AG04450 (cell line): ENCODE results near the gene GABPB1. TPM values are rescaled to one million over a fixed set of nuclear protein-coding genes. Genes with fewer than 3 reads are reported as not detected.

ENCODE experiments used
- CTCF ChIA-PET: fragments of 300-600, 350-600 bp; formaldehyde crosslinking; extraction: SDS; loops from one replicate; lab custom pipeline; 2022; ENCODE audit warnings: antibody characterized with exemption, inconsistent platforms; lab: Charles Lee
- POLR2A ChIA-PET: fragments of 350-600 bp; formaldehyde crosslinking; extraction: SDS; loops from one replicate; lab custom pipeline; 2021; ENCODE audit warnings: antibody characterized with exemption, inconsistent platforms; lab: Yijun Ruan, JAX
- DNase-seq: peaks from one replicate; pipeline ENCODE4 v3.0.0-alpha.2; 2011; ENCODE audit warnings: low read depth, low spot score
- H3K27ac ChIP-seq: one replicate; pipeline ENCODE4 v1.5.1; 2012; ENCODE audit warnings: low read depth, low read length, control low read depth
- H3K27me3 ChIP-seq: one replicate; pipeline ENCODE4 v1.6.0; 2012; ENCODE audit warnings: low read length; ENCODE audit not compliant: control insufficient read depth, insufficient read depth
- H3K4me3 ChIP-seq: 2 replicates; pipeline ENCODE4 v1.5.1; 2011; ENCODE audit warnings: mild to moderate bottlenecking, low read depth, low read length, control low read depth
- H3K9me3 ChIP-seq: 2 replicates; pipeline ENCODE4 v1.5.1; 2012; ENCODE audit warnings: low read length; ENCODE audit not compliant: control insufficient read depth, insufficient read depth
- CTCF ChIP-seq: IDR thresholded peaks from 2 replicates; pipeline ENCODE4 v1.5.1; 2011; ENCODE audit warnings: low read depth, low read length, control low read depth, inconsistent platforms
- polyA plus RNA-seq: library from polyadenylated mRNA; depleted of rRNA; stranded (reverse); fragments of >200 nt; gene quantifications from 2 replicates; pipeline ENCODE4 v1.2.3, GENCODE V29; 2011

Gene GABPB1
- polyA plus RNA-seq, 1 experiment: 29.9 TPM

DNA sequence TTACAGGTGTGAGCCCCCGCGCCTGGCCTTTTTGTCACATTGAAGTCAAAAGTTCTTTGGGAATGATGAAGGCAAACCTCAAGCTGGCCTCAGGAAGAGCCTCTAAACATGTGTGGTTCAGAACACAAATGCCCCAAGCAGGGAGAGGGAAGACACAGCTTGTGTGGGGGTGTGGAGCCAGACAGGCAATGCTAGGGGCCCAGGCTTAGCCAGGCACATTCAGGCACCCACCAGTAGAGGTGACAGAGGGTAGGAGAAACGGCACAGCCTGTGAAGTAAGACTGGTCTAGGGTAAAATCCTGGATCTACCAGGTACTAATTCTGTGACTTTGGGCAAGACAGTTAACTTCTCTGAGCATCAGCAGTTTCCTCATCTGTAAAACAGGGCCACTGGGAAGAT is 93.0 kb downstream of the GABPB1 start:
- POLR2A ChIA-PET: interaction anchor here (0.7 kb wide), 1 partner anchor 94 kb away, joined by 5 read pairs; no protein-coding TSS in a partner anchor
- no peak for TF ChIP-seq CTCF
- Histone ChIP-seq H3K4me3 (no peak overlapping the region), H3K27me3 (peaks cover 4% of the 10 kb centered on the region), H3K27ac (no peak overlapping the region), H3K9me3 (peaks cover 3% of the 10 kb centered on the region; the same call in 1 of the 2 replicates)
- CTCF ChIA-PET: no interaction called here
- DNase-seq: no peak

- POLR2A ChIA-PET: interaction anchor here (0.6 kb wide), 1 partner anchor 56 kb away, joined by 4 read pairs; no protein-coding TSS in a partner anchor
- Histone ChIP-seq H3K9me3 (peaks cover 3% of the 10 kb centered on the region; the same call in 1 of the 2 replicates), H3K4me3 (no peak overlapping the region), H3K27me3 (peaks cover 4% of the 10 kb centered on the region), H3K27ac (no peak overlapping the region)
- CTCF ChIA-PET: no interaction called here
- TF ChIP-seq CTCF: no peak
- no peak for DNase-seq
Observed at GRCh38 chr15:50260969-50261496, 94.0 kb downstream of the GABPB1 start.

DNA sequence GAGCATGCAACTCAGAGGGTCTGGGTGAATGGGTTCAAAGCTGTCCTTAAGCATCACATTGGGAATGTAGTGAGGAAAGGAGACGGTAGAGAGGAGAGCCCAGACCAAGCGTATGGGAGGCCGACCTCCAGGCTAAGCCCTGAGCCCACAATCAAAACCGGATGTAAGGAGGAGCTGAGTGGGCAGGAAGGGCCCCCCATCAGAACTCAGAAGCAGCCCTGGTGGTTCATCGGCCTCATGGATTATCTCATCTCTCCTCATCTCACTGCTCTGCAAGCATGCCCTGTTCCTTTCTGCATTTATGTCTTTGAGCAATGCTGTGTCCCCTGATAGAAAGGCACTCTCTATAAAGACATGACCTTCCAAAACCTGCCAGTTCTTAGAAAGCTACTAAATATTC is 95.7 kb downstream of the GABPB1 start:
- POLR2A ChIA-PET: interaction anchor here (1.1 kb wide), 1 partner anchor 18 kb away, joined by 3 read pairs; no protein-coding TSS in a partner anchor
- Histone ChIP-seq H3K4me3 (no peak overlapping the region), H3K9me3 (peaks cover 3% of the 10 kb centered on the region; the same call in 1 of the 2 replicates), H3K27me3 (no peaks in the 10 kb centered on the region), H3K27ac (no peak overlapping the region)
- no peak for DNase-seq
- CTCF ChIA-PET: no interaction called here
- no peak for TF ChIP-seq CTCF

DNA sequence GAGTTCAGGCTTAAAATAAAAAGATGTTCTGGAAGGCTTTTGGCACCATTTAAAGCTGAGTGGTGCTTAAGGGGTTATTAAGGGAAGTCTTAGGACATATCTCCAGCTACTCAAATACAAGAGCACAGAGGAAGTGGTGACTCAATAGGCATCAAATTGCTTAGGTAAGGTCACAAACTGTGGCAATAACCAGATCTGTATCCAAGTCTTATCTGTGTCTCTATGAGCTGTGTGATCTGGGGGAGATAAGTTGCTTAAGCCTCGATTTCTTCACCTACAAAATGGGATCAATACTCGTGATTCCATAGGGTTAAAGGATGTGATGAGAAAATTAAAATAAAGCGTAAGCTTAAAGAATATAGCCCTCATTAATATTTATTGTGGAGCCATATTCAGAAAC is 97.1 kb downstream of the GABPB1 start:
- peak; percentile 7 for DNase-seq
- TF ChIP-seq CTCF: no peak
- peaks cover 3% of the 10 kb centered on the region; the same call in 1 of the 2 replicates for H3K9me3 ChIP-seq
- H3K27ac ChIP-seq: no peak overlapping the region
- H3K4me3 ChIP-seq: no peak overlapping the region
- ChIA-PET POLR2A (no interaction called here), CTCF (no interaction called here)
- no peaks in the 10 kb centered on the region for H3K27me3 ChIP-seq

GRCh38 chr15:50257332-50257731 is 97.7 kb downstream of the GABPB1 start:
- ChIA-PET POLR2A (no interaction called here), CTCF (no interaction called here)
- no peak for DNase-seq
- TF ChIP-seq CTCF: no peak
- no peak overlapping the region for H3K4me3 ChIP-seq
- peaks cover 3% of the 10 kb centered on the region; the same call in 1 of the 2 replicates for H3K9me3 ChIP-seq
- no peaks in the 10 kb centered on the region for H3K27me3 ChIP-seq
- H3K27ac ChIP-seq: no peak overlapping the region
